Ishikawa (cell line): ENCODE data around the gene C9orf72.

ENCODE experiments used
- CEBPB ChIP-seq: IDR thresholded peaks from 2 replicates; pipeline ENCODE4 v1.6.1; 2012
- CREB1 ChIP-seq: IDR thresholded peaks from 2 replicates; pipeline ENCODE4 v1.6.1; 2012; ENCODE audit warnings: low read depth
- EGR1 ChIP-seq: IDR thresholded peaks from 2 replicates; pipeline ENCODE4 v1.6.1; 2012
- EP300 ChIP-seq: IDR thresholded peaks from 2 replicates; pipeline ENCODE4 v1.6.1; 2012; ENCODE audit warnings: borderline replicate concordance
- FOXM1 ChIP-seq: IDR thresholded peaks from 2 replicates; pipeline ENCODE4 v1.6.1; 2012; ENCODE audit warnings: low read depth, borderline replicate concordance
- MAX ChIP-seq: IDR thresholded peaks from 2 replicates; pipeline ENCODE4 v1.6.1; 2012
- NFIC ChIP-seq: IDR thresholded peaks from 2 replicates; pipeline ENCODE4 v1.6.1; 2012
- RAD21 ChIP-seq: IDR thresholded peaks from 2 replicates; pipeline ENCODE4 v1.6.1; 2012; ENCODE audit warnings: low read depth
- REST ChIP-seq: IDR thresholded peaks from 2 replicates; pipeline ENCODE4 v1.6.1; 2012; ENCODE audit warnings: low read depth, mild to moderate bottlenecking
- TAF1 ChIP-seq: IDR thresholded peaks from 2 replicates; pipeline ENCODE4 v1.6.1; 2012; ENCODE audit warnings: low read depth, mild to moderate bottlenecking
- TCF12 ChIP-seq: IDR thresholded peaks from 2 replicates; pipeline ENCODE4 v1.6.1; 2012; ENCODE audit warnings: low read depth
- TEAD4 ChIP-seq: IDR thresholded peaks from 2 replicates; pipeline ENCODE4 v1.6.1; 2012
- USF1 ChIP-seq: IDR thresholded peaks from 2 replicates; pipeline ENCODE4 v1.6.1; 2012
- YY1 ChIP-seq: IDR thresholded peaks from 2 replicates; pipeline ENCODE4 v1.6.1; 2012; ENCODE audit warnings: low read depth
- ZBTB7A ChIP-seq: IDR thresholded peaks from 2 replicates; pipeline ENCODE4 v1.6.1; 2012; ENCODE audit warnings: low read depth

The C9orf72 gene

GRCh38 chr9:27601396-27601795 lies 28.1 kb upstream of the C9orf72 start:
- TF ChIP-seq TAF1, result no peak
- TF ChIP-seq YY1, result no peak
- no peak for TF ChIP-seq TCF12

- no peak for TF ChIP-seq EGR1
These were observed 27.0 kb upstream of the C9orf72 start for GRCh38 chr9:27600256-27600655.

- TF ChIP-seq NFIC (no peak), CEBPB (no peak), FOXM1 (no peak), EGR1 (no peak), ZBTB7A (no peak), TCF12 (no peak), MAX (no peak), TAF1 (no peak), CREB1 (no peak), USF1 (no peak), REST (no peak), YY1 (no peak)
These were observed 26.6 kb upstream of the C9orf72 start for GRCh38 chr9:27599870-27600238.

GRCh38 chr9:27599102-27599869 lies 26.0 kb upstream of the C9orf72 start:
- no peak for TF ChIP-seq USF1
- TF ChIP-seq TCF12, result no peak
- no peak for TF ChIP-seq YY1
- TF ChIP-seq EGR1, result no peak

- TF ChIP-seq YY1 (no peak), RAD21 (no peak), CEBPB (no peak), NFIC (no peak), ZBTB7A (no peak), USF1 (no peak), EP300 (no peak), TCF12 (no peak), EGR1 (no peak), MAX (no peak), TAF1 (no peak), REST (no peak), TEAD4 (no peak), CREB1 (no peak), FOXM1 (no peak)
These were observed 22.5 kb upstream of the C9orf72 start for GRCh38 chr9:27595733-27596132.

- TF ChIP-seq YY1 (no peak), CREB1 (no peak), TAF1 (no peak)
These were observed 18.4 kb upstream of the C9orf72 start for GRCh38 chr9:27591672-27592071.

GRCh38 chr9:27591093-27591492 lies 17.8 kb upstream of the C9orf72 start:
- TF ChIP-seq CEBPB (no peak), REST (no peak), CREB1 (no peak), FOXM1 (no peak), ZBTB7A (no peak), TEAD4 (no peak), MAX (no peak), TCF12 (no peak), NFIC (no peak), YY1 (no peak), EP300 (no peak), TAF1 (no peak), EGR1 (no peak), RAD21 (no peak), USF1 (no peak)
